ENCODE measurements around the gene WARS2.

The WARS2 gene

DNA sequence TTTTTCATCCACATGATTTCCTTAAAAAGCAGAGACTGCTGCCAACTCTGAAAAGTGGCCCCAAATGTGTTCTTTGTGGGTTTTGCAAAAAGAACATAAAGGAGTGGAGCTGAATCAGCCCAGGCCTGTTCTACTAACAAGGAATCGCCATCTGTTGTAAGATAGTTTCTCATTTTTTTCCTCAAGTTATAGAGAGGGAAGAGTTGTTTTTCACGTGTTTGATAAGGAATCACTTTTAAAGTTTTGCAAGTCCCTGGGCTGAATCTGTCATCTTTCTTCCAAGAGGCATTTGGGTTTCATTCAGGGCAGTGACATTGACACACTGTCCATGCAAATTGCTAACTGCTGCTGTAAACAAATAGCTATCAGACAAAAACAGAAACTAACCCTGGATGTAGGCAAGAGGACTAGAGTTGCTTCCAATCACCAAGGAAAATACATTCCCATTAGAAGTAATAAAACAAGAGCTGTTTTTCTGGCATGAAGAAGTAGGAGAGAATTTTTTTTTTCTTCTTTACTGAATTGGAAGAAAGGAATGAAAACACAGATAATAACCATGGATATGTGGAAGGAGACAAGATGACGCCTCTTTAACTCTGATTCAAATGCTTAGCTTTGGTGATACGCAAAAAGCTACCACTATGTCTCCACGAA, 93.5 kb downstream of the WARS2 start:
- in situ Hi-C loops (cut with MboI; ENCODE audit: low sequenced_read_pairs, unreplicated experiment) = no loop called here
- DNase-seq (ENCODE audit: low spot score) = no peak

DNA sequence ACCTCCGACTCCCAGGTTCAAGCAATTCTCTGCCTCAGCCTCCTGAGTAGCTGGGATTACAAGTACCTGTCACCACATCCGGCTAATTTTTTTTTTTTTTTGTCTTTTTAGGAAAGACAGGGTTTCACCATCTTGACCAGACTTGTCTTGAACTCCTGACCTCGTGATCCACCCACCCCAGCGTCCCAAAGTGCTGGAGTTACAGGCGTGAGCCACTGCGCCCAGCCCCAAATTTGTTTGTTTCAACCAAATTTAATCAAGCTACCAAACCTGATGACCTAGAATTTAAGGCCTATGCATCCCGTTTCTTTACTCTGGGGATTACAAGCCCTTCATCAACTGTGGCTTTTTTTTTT, 94.0 kb downstream of the WARS2 start:
- TF ChIP-seq, protein P1, sequence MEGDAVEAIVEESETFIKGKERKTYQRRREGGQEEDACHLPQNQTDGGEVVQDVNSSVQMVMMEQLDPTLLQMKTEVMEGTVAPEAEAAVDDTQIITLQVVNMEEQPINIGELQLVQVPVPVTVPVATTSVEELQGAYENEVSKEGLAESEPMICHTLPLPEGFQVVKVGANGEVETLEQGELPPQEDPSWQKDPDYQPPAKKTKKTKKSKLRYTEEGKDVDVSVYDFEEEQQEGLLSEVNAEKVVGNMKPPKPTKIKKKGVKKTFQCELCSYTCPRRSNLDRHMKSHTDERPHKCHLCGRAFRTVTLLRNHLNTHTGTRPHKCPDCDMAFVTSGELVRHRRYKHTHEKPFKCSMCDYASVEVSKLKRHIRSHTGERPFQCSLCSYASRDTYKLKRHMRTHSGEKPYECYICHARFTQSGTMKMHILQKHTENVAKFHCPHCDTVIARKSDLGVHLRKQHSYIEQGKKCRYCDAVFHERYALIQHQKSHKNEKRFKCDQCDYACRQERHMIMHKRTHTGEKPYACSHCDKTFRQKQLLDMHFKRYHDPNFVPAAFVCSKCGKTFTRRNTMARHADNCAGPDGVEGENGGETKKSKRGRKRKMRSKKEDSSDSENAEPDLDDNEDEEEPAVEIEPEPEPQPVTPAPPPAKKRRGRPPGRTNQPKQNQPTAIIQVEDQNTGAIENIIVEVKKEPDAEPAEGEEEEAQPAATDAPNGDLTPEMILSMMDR (IDR thresholded peaks at IDR 0.05; ENCODE audit: borderline replicate concordance, control extremely low read depth, extremely low read depth, insufficient read depth, missing control alignments) = no peak
- no peak for DNase-seq (ENCODE audit: low spot score)
- in situ Hi-C loops (cut with MboI; ENCODE audit: low sequenced_read_pairs, unreplicated experiment) = no loop called here

More for the DNA sequence above, 93.5 kb downstream of the WARS2 start:
- TF ChIP-seq, protein P1 (IDR thresholded peaks at IDR 0.05; ENCODE audit: borderline replicate concordance, control extremely low read depth, extremely low read depth, insufficient read depth, missing control alignments) = no peak

DNA sequence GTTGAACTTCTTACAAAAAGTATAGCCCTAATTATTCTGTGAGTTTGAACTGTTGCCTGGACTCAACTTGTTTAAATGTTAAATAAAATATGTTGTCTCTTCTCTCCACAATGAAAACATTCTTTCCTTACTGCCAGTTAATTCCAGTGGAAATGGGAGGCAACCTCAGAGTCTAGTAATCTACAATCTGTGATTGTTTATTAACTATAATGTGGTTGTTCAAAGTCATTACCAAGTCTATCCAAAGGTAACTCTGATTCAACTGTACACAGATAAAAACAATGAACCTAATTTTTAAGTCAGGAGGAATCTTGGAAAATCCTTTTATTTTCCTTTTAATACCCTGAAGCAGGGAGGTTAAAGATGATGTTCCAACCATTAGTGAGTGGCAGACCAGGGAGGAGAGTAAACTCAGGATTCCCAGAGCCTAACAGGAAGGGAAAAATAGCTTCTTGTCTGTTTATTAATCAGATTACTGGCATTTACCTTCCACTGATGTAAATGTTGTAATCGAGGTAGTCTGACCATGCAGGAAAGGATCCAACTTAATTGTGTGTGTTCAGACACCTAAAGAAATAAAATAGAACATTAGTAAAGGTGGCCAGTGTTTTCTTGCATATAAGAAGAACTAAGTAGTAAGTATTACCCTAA, 95.2 kb downstream of the WARS2 start:
- in situ Hi-C loops (cut with MboI; ENCODE audit: low sequenced_read_pairs, unreplicated experiment) = no loop called here
- DNase-seq (ENCODE audit: low spot score) = no peak
- TF ChIP-seq, protein P1 (IDR thresholded peaks at IDR 0.05; ENCODE audit: borderline replicate concordance, control extremely low read depth, extremely low read depth, insufficient read depth, missing control alignments) = no peak

DNA sequence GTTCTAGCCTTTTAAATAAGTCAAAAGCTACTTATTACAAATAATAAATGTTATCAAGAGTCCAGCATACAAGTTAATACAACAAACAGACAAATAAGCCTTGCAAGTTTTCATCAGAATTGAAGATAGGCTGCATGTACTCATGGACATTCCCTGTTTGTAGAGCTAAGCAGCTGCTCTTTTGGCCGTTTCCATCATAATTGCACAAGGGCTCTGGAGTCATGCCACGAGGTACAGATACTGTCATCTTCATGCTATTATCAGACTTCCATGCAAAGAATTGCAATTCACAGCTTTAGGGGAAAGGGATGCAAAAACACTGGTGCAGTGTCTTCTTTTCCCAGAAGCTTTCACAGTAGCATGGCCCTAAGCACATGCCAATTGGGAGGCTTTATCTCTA, 99.5 kb downstream of the WARS2 start:
- in situ Hi-C loops (cut with MboI; ENCODE audit: low sequenced_read_pairs, unreplicated experiment) = no loop called here
- no peak for DNase-seq (ENCODE audit: low spot score)
- TF ChIP-seq, protein P1 (IDR thresholded peaks at IDR 0.05; ENCODE audit: borderline replicate concordance, control extremely low read depth, extremely low read depth, insufficient read depth, missing control alignments) = no peak

DNA sequence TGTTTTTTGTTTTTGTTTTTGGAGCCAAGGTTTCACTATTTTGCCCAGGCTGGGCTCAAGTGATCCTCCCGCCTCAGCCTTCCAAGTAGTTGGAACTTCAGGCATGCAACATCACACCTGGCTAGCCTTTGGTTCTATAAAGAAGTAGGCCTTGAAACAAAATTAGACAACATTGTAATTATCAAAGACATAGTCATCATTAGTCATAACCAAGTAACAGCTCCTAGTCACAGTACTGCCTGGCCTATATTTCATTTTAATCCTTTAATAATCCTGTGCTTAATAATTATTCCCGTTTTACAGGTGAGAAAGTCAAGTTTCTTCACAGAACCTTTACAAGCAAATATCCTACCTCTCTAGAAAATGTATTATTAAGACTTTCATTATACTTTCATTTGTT, 100.0 kb downstream of the WARS2 start:
- no peak for DNase-seq (ENCODE audit: low spot score)
- TF ChIP-seq, protein P1 (IDR thresholded peaks at IDR 0.05; ENCODE audit: borderline replicate concordance, control extremely low read depth, extremely low read depth, insufficient read depth, missing control alignments) = no peak
- in situ Hi-C loops (cut with MboI; ENCODE audit: low sequenced_read_pairs, unreplicated experiment) = no loop called here

DNA sequence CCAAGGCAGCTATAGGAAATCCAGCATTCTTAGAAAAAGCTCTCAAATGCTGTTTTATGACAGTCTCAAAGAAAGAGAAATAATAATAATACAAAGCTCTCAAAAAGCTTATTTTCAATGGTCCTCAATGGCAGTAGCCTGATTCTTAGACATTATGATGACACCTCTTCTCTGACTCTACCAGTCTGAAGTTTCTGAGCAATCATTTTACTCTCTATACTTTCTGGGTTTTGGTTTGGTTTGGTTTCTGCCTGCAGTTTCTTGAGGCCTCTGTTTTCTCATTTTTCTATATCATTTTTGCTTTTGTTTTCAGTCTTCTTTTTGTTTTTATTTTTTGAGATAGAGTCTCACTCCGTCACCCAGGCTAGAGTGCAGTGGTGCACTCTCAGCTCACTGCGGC, 102.1 kb downstream of the WARS2 start:
- DNase-seq (ENCODE audit: low spot score) = no peak
- TF ChIP-seq, protein P1 (IDR thresholded peaks at IDR 0.05; ENCODE audit: borderline replicate concordance, control extremely low read depth, extremely low read depth, insufficient read depth, missing control alignments) = no peak
- in situ Hi-C loops (cut with MboI; ENCODE audit: low sequenced_read_pairs, unreplicated experiment) = no loop called here

All from GM13976 (cell line).